Measurements from ENCODE around the gene TRANK1. TPM values are rescaled to one million over a fixed set of nuclear protein-coding genes. Genes with fewer than 3 reads are reported as not detected.

Gene TRANK1
- total RNA-seq, 2 experiments from 2014 or later, result 39.2 to 44.8 TPM

GRCh38 chr3:36903119-36903882, 41.6 kb downstream of the TRANK1 start:
- Histone ChIP-seq H3K9me3 (ENCODE audit: control insufficient read depth in 1 of 2, insufficient read depth in 1 of 2, low read length in 2 of 2) (no peaks in the 10 kb centered on the region), H3K27me3 (ENCODE audit: control insufficient read depth in 1 of 2, insufficient read depth in 2 of 2, low read length in 2 of 2) (no peaks in the 10 kb centered on the region), H3K4me3 (ENCODE audit: low read length) (no peak overlapping the region), H3K36me3 (ENCODE audit: insufficient read depth, low read length) (peaks cover 44% of the 10 kb centered on the region), H3K4me1 (ENCODE audit: insufficient read depth, low read length) (peaks cover 65% of the 10 kb centered on the region), H3K27ac (ENCODE audit: low read depth in 1 of 2, low read length in 2 of 2) (peak overlapping the region; percentile 16 to 46)
- DNase-seq (peak in 1 of 14 experiments; percentile 46), ATAC-seq (ENCODE audit: poor library complexity) (no peak)
- intact Hi-C loops (cut with DNase I, micrococcal nuclease), result loop anchor here in 1 of 2 experiments (5.0 to 10.0 kb wide), 3 partner anchors 36 to 58 kb away; no protein-coding TSS in a partner anchor
- ChIA-PET CTCF (interaction anchor here (0.6 kb wide), 1 partner anchor 16 kb away, joined by 3 read pairs; no protein-coding TSS in a partner anchor), POLR2A (interaction anchor here (0.8 to 1.3 kb wide), 3 partner anchors 27 to 90 kb away, joined by 3 to 7 read pairs (median 6); partner anchors contain the start of genes EPM2AIP1 and MLH1)
- H3K27me3 Mint-ChIP-seq, result no peaks in the 10 kb centered on the region
- H3K36me3 Mint-ChIP-seq (ENCODE audit: low read depth), result peaks cover 61% of the 10 kb centered on the region
- H3K27ac Mint-ChIP-seq, result peak overlapping the region; percentile 82
- peak overlapping the region; percentile 55 for H3K4me3 Mint-ChIP-seq
- TF ChIP-seq CTCF (IDR thresholded peaks at IDR 0.05), result no peak
- no peaks in the 10 kb centered on the region for H3K9me3 Mint-ChIP-seq
- H3K4me1 Mint-ChIP-seq (ENCODE audit: low read depth), result peaks cover 66% of the 10 kb centered on the region

- POLR2A ChIA-PET, result interaction anchor here (0.6 to 1.8 kb wide), 2 partner anchors 25 to 70 kb away, joined by 4 to 5 read pairs; no protein-coding TSS in a partner anchor
- H3K36me3 Mint-ChIP-seq (ENCODE audit: low read depth), result peaks cover 71% of the 10 kb centered on the region
These were observed 43.3 kb downstream of the TRANK1 start for GRCh38 chr3:36901588-36901987.

More at GRCh38 chr3:36901588-36901987, 43.3 kb downstream of the TRANK1 start:
- H3K27me3 ChIP-seq (ENCODE audit: control insufficient read depth in 1 of 2, insufficient read depth in 2 of 2, low read length in 2 of 2), result no peaks in the 10 kb centered on the region
- peaks cover 57% of the 10 kb centered on the region for H3K36me3 ChIP-seq (ENCODE audit: insufficient read depth, low read length)
- H3K27ac ChIP-seq (ENCODE audit: low read depth in 1 of 2, low read length in 2 of 2), result peak overlapping the region; percentile 41 to 44
- no peaks in the 10 kb centered on the region for H3K9me3 Mint-ChIP-seq
- ATAC-seq (ENCODE audit: poor library complexity) (no peak), DNase-seq (no peak)
- CTCF ChIA-PET, result interaction anchor here (1.2 kb wide), 1 partner anchor 9 kb away, joined by 3 read pairs; no protein-coding TSS in a partner anchor
- TF ChIP-seq CTCF (IDR thresholded peaks at IDR 0.05), result no peak
- no peak overlapping the region for H3K4me3 ChIP-seq (ENCODE audit: low read length)
- peaks cover 58% of the 10 kb centered on the region for H3K4me1 ChIP-seq (ENCODE audit: insufficient read depth, low read length)
- intact Hi-C loops (cut with DNase I, micrococcal nuclease), result loop anchor here in 1 of 2 experiments (5.0 to 10.0 kb wide), 3 partner anchors 34 to 57 kb away; no protein-coding TSS in a partner anchor
- H3K9me3 ChIP-seq (ENCODE audit: control insufficient read depth in 1 of 2, insufficient read depth in 1 of 2, low read length in 2 of 2), result no peaks in the 10 kb centered on the region
- peak overlapping the region; percentile 82 for H3K27ac Mint-ChIP-seq
- H3K4me3 Mint-ChIP-seq, result peak overlapping the region; percentile 72
- H3K27me3 Mint-ChIP-seq, result no peaks in the 10 kb centered on the region
- peaks cover 62% of the 10 kb centered on the region for H3K4me1 Mint-ChIP-seq (ENCODE audit: low read depth)
